GM21723 (cell line): ENCODE measurements around the gene SYK.
A peak's percentile ranks its signal among the peaks of the same experiment; 100 is the strongest.
"Not testable (repeated sequence)": the region's sequence is repeated elsewhere in the genome, so short reads cannot be mapped to it uniquely, and the experiment has no call there.

ENCODE experiments used
- ATAC-seq: cut with Tn5 transposase; IDR thresholded peaks from one replicate; pipeline ENCODE4 v1.9.1; 2021; ENCODE audit warnings: mild to moderate bottlenecking, moderate library complexity; ENCODE audit not compliant: unreplicated experiment

SYK gene

GRCh38 chr9:90872835-90873294 lies 71.2 kb downstream of the SYK start:
- no peak for ATAC-seq

- no peak for ATAC-seq
Measured at GRCh38 chr9:90873422-90873821, 71.8 kb downstream of the SYK start.

- no peak for ATAC-seq
Measured at GRCh38 chr9:90874194-90874593, 72.6 kb downstream of the SYK start.

GRCh38 chr9:90878562-90878961 lies 76.9 kb downstream of the SYK start:
- no peak for ATAC-seq

GRCh38 chr9:90880066-90880465 lies 78.4 kb downstream of the SYK start:
- ATAC-seq: no peak

GRCh38 chr9:90880669-90881068 lies 79.0 kb downstream of the SYK start:
- ATAC-seq: no peak

GRCh38 chr9:90881648-90882047 lies 80.0 kb downstream of the SYK start:
- peak; percentile 73 for ATAC-seq

GRCh38 chr9:90882991-90883600 lies 81.5 kb downstream of the SYK start:
- ATAC-seq: no peak

GRCh38 chr9:90883661-90884060 lies 82.0 kb downstream of the SYK start:
- ATAC-seq: no peak

GRCh38 chr9:90884178-90884577 lies 82.6 kb downstream of the SYK start:
- ATAC-seq: no peak

- not testable (repeated sequence) for ATAC-seq
Measured at GRCh38 chr9:90886868-90887267, 85.2 kb downstream of the SYK start.

- no peak for ATAC-seq
Measured at GRCh38 chr9:90888941-90889340, 87.3 kb downstream of the SYK start.

GRCh38 chr9:90890146-90890810 lies 88.7 kb downstream of the SYK start:
- ATAC-seq: no peak

- ATAC-seq: no peak
Measured at GRCh38 chr9:90891308-90892040, 89.9 kb downstream of the SYK start.

- ATAC-seq: no peak
Measured at GRCh38 chr9:90892918-90893317, 91.3 kb downstream of the SYK start.

GRCh38 chr9:90893706-90894105 lies 92.1 kb downstream of the SYK start:
- ATAC-seq: no peak

- ATAC-seq: no peak
Measured at GRCh38 chr9:90894986-90895687, 93.5 kb downstream of the SYK start.

GRCh38 chr9:90895786-90896185 lies 94.2 kb downstream of the SYK start:
- no peak for ATAC-seq

GRCh38 chr9:90896231-90896630 lies 94.6 kb downstream of the SYK start:
- no peak for ATAC-seq

- no peak for ATAC-seq
Measured at GRCh38 chr9:90898228-90898627, 96.6 kb downstream of the SYK start.

GRCh38 chr9:90899287-90899686 lies 97.7 kb downstream of the SYK start:
- ATAC-seq: no peak
